Activated CD4-positive, alpha-beta T cell treated with anti-CD3 and anti-CD28 coated beads, Interleukin-2, amount 50 U/mL, for 4 hours (primary cell): ENCODE measurements around the gene KLHDC10.
A peak's percentile ranks its signal among the peaks of the same experiment; 100 is the strongest.
"Not testable (repeated sequence)": the region's sequence is repeated elsewhere in the genome, so short reads cannot be mapped to it uniquely, and the experiment has no call there.

Source experiments
- DNase-seq, 2 experiments: peaks; one replicate each; pipeline ENCODE4 v3.0.0-alpha.2; 2020

KLHDC10 gene, protein sequence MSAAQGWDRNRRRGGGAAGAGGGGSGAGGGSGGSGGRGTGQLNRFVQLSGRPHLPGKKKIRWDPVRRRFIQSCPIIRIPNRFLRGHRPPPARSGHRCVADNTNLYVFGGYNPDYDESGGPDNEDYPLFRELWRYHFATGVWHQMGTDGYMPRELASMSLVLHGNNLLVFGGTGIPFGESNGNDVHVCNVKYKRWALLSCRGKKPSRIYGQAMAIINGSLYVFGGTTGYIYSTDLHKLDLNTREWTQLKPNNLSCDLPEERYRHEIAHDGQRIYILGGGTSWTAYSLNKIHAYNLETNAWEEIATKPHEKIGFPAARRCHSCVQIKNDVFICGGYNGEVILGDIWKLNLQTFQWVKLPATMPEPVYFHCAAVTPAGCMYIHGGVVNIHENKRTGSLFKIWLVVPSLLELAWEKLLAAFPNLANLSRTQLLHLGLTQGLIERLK

DNA sequence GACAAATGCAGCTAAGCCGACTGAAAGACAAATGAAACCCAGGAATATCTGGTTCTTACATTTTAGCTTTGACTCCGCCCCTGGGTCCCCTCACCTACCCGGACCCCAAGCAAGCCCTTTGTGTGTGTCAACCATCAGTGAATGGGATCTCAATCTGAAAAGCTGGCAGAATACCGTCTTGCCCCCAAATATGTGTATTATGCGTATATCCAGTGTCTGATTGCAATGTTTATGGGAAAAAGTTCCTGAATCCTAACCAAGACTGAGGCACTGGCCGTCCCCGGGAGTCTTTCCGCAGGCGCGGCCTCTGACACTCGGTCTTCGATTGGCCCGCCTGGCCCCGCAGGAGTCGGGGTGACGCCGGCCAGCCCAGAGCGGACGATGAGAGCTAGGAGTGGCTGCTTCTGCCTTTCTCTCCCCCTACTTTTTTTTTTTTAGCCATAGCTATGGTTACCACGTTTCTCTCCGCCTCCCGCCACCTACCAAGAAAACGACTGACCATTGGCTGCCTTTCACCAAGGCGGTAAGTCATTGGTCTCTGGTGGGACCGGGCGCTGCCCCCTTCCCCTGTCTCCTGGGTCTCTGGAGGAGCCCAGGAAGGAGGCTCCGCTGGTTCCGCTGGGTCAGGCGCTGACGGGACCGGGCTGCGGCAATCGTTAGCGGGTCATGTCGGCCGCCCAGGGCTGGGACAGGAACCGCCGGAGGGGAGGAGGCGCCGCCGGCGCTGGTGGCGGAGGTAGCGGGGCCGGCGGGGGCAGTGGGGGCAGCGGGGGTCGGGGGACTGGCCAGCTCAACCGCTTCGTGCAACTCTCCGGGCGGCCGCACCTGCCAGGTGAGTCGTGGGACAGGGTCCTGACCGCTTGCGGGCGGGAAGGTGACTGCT, at the start of gene KLHDC10:
Gene KLHDC10 (plus strand): TSS at position 557 of the 883 bp plus-strand sequence. CDS start 110 bp downstream, at position 667.
- DNase-seq: peak; percentile 96 to 97

DNA sequence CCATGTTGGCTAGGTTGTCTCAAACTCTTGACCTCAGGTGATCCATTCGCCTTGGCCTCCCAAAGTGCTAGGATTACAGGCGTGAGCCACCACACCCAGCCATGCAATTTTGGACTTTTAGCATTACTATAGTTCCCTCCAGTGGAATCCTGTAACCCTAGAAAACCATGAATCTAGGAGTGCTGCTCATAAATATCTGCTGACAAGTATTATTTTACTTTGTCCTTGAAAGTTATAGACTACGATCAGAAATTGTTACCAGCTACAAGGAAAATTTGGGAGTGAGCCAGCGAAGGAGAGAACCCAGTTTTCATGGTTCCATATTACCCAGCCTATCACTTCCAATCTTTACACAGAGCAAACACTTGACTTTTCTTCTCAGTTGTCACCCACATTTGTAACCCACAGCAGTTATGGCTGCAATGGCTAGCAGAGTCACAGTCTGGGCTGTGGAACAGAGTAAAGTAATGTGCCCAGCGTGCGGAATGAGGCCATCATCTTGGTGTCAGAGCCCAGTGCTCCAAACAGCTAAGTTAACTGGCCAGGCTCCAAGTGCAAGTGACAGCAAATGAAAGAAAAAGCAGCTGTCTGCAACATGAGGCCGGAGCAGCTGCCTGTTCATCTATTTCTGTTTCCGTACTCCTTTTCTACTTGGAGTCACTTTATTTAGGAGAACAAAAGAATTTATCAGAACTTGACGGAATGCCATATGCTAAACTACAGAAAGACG, 49.1 kb upstream of the KLHDC10 start:
- no peak for DNase-seq

DNA sequence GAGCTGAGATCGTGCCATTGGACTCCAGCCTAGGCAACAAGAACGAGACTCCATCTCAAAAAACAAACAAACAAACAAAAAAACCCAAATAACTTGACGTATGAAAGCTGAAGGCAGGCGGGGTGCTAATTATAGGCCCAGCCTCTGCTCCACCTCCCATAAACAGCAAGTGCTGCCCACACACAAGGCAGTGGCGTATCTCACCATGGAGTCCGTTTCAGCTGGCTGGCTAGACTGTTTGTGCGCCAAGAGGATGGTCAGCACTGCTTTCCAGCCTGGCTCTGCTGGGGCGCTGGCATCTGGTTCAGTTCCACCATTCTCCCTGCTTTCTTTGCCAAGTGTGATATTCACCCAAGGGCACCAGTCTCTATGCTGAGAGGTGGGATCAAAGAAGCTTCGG, 48.2 kb upstream of the KLHDC10 start:
- DNase-seq: no peak

DNA sequence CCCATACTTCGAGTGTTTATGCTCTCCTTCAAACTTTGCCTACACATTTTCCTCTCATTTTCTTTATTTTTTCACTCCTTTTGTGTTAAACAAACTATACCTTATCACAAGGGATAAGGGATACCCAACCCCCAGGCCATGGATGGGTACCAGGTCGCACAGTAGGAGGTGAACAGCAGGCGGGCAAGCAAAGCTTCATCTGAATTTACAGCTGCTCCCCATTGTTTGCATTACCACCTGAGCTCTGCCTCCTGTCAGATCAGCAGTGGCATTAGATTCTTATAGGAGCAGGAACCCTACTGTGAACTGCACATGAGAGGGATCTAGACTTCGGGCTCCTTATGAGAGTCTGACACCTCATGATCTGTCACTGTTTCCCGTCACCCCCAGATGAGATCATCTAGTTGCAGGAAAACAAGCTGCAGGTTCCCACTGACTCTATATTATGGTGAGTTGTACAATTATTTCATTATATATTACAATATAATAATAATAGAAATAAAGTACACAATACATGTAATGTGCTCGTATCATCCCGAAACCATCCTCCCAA, 47.6 kb upstream of the KLHDC10 start:
- no peak for DNase-seq

DNA sequence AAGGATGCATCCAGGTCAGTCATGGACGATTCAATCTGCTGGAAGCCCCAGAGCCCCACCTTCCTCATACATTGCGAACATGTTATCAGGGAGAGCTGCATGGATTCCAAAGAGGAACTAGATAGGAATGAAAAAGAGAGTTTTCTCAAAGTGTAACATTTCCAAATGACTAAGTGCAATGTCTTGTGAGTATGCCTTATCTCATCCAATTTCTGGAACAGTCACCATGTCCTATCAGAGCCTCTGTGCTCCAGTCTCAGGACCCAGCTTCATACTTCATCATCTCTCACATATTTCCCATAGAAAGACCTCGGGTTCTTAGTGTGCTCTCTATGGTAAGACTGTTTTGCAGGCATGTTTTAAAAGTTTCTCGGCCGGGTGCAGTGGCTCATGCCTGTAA, 45.9 kb upstream of the KLHDC10 start:
- DNase-seq: no peak

DNA sequence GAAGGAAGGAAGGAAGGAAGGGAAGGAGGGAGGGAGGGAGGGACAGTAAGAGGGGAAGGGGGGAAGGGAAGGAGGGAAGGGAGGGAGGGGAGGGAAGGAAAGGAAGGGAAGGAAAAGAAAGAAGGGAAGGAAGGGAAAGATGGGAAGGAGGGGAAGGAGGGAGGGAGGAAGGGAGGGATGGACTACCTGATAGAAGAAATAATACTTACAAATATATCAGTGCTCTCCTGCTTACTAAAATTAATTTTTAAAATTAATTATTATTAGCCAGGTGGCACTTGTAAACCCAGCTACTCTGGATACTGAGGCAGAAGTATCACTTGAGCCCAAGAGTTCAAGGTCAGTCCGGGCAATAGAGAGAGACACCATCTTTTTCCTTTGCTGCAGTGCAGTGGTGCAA, 37.6 kb upstream of the KLHDC10 start:
- no peak for DNase-seq

DNA sequence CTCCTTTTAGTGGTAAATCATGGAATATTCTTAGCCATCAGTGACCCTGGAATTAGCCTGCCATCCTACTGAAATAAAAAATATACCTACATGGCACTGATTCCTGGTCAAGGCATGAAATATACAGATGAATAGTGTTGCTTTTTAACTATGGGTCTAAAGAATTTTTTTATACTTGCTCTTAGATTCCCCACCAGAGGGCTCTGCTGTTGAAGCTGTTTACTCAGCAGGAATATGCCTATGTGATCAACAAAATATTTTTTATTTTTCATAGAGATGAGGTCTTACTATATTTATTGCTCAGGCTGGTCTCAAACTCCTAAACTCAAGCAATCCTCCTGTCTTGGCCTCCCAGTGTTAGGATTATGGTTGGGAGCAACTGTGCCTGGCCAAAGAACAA, 32.6 kb upstream of the KLHDC10 start:
- DNase-seq: no peak

DNA sequence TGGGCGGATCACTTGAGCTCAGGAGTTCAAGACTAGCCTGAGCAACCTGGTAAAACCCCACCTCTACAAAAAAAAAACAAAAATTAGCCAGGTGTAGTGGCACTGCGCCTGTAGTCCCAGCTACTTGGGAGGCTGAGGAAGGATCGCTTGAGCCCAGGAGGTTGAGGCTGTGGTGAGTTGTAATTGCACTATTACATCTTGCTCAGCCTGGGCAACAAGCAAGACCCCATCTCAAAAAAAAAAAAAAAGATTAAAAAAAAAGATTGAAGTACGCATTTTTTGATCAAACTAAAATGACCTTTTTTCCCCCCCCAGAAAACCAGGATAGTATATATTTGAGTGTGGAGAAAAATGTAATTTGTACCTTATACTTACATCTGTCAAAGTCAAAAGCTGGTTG, 29.8 kb upstream of the KLHDC10 start:
- no peak for DNase-seq

DNA sequence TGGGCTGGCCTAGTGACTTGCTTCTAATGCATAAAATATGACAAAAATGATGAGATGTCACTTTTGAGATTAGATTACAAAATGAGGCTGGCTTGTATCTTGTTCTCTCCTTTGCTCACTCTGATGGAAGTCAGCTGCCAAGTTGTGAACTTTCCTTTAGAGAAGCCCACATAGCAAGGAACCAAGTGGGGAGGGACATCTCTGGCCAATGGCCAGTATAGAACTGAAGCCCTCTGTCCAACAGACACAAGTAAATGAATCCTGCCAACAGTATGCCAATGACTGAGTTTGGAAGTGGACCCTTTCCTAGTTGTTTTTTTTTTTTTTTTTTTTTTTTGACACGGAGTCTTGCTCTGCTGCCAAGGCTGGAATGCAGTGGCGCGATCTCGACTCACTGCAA, 22.5 kb upstream of the KLHDC10 start:
- DNase-seq: no peak

DNA sequence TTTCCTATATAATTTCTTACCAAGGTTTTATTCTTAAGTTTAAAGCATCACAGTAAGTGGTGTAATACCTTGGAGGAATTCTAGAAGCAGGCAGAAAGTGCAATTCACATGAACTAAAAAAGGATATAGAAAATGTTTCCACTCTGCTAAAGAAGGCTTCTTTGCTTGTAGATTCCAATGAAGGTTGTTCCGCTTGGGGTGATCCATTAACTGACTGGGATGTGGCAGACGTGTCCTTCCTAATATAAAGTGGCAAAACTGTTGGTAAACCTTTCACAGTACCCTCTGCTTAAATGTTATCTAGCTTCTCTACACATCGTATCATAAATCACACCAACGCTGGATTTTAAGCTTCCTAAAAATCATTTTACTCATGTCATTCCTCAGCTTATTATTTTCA, 21.4 kb upstream of the KLHDC10 start:
- DNase-seq: no peak

DNA sequence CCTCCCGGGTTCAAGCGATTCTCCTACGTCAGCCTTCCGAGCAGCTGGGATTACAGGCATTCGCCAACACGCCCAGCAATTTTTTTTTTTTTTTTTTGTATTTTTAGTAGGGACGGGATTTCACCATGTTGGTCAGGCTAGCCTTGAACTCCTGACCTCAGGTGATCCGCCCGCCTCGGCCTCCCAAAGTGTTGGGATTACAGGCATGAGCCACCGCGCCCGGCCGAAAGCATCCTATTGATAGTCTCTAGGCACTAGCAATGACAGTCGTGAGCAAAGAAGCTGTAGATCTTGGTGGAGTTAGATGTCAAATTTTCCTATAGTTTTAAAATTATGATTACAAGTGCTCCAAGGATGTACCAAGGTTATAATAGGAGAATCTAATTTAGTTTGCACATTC, 18.1 kb upstream of the KLHDC10 start:
- DNase-seq: not testable (repeated sequence)

DNA sequence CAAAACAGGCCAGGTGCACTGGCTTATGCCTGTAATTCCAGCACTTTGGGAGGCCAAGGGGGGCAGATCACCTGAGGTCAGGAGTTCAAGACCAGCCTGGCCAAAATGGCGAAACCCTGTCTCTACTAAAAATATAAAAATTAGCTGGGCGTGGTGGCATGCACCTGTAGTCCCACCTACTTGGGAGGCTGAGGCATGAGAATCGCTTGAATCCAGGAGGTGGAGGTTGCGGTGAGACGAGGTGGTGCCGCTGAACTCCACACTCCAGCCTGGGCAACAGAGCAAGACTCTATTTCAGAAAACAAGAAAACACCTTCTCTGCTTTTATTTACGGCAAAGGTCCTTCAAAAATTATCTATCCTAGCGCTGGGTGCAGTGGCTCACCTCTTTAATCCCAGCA, 15.1 kb upstream of the KLHDC10 start:
- not testable (repeated sequence) for DNase-seq

DNA sequence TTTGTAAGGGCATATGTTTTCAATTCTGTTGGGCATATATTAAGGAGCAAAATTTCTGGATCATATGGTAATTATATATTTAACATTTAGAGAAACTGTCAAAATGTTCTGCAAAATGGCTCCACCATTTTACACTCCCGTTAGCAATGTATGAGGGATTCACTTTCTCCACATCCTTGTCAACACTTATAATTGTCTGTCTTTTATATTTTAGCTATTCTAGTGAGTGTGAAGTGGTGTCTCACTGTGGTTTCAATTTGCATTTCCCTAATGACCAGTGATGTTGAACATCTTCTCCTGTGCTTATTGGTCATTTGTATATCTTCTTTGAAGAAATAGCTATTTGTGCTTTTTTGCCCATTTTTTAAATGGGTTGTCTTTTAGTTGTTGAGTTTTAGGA, 8.1 kb upstream of the KLHDC10 start:
- no peak for DNase-seq

DNA sequence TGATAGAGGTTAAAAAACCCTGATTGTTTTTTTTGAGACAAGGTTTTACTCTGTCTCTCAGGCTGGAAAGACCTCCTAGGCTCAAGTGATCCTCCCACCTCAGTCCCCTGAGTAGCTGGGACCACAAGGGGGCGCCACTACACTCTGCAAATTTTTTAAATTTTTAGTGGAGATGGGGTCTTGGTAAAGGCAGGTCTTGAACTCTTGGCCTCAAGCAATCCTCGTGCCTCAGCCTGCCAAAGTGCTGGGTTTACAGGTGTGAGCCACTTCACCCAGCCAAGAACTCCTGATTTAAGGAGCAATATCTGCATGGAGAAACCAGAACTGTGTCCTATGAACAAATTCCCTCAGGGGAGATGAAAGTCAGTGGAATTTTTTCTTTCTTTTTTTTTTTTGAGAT, 7.3 kb upstream of the KLHDC10 start:
- peak; percentile 62 to 68 for DNase-seq

DNA sequence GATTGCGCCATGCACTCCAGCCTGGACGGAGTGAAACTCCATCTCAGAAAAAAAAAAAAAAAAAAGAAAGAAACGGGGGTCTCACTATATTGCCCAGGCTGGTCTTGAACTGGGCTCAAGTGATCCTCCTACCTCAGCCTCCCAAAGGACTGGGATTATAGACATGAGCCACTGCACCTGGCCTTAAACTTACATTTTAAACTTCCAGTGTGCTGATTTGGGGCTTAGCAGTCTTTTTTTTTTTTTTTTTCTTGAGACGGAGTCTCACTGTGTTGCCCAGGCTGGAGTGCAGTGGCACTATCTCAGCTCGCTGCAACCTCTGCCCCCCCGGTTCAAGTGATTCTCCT, 5.8 kb upstream of the KLHDC10 start:
- DNase-seq: not testable (repeated sequence)

DNA sequence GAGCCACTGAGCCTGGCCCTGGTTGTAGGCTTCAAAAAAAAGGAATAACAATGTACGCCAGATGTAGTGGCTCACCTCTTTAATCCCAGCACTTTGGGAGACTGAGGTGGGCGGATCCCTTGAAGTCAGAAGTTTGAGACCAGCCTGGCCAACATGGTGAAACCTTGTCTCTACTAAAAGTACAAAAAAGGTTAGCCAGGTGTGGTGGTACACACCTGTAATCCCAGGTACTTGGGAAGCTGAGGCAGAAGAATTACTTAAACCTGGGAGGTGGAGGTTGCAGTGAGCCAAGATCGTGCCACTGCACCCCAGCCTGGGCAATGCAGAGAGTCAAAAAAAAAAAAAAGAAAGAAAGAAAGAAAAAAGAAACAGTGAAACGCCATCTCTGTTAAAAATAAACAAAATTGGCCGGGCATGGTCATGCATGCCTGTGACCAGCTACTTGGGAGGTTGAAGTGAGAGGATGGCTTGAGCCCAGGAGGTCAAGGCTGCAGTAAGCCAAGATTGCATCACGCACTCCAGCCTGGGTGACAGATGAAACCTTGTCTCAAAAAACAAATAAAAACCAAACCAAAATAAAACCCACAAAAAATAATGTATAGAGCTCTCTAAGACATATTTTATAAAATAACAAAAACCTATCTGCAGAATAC, 4.7 kb upstream of the KLHDC10 start:
- no peak for DNase-seq

DNA sequence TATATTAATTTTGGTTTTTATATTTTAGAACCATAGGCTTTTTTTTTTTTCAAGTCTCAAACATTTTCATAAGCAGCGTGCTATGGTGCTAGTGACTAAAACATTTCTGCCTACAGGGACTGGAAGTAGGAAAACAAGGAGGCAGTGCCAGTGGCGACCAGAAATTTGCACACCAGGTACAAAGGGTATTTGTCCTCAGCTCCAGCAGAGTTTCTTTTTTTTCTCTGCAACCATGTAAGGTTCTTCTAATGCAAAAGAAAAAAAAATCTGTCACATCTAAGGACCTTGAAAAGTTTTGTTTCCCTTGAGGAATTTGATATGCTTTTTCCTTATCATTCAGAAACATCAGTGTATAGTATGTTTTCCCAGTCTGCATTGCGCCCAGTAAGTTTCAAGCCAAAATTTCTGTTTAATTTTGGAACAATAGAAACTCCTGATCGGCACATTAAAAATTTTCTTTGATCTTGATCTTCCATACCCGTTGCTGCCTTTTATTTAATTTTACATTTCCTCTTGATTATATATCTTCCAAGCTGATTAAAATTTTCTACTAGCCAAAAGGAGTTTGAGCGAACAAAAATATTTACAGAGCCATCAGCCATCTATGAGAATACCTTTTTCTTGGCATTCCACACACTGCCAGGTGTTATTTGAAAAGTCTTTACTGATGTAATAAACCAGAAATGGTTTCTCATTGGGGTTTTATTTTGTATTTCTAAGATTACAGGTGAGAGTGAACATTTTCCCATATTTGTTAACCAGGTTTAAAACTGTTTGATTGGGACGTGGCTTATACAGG, 956 bp upstream of the KLHDC10 start:
- no peak for DNase-seq

DNA sequence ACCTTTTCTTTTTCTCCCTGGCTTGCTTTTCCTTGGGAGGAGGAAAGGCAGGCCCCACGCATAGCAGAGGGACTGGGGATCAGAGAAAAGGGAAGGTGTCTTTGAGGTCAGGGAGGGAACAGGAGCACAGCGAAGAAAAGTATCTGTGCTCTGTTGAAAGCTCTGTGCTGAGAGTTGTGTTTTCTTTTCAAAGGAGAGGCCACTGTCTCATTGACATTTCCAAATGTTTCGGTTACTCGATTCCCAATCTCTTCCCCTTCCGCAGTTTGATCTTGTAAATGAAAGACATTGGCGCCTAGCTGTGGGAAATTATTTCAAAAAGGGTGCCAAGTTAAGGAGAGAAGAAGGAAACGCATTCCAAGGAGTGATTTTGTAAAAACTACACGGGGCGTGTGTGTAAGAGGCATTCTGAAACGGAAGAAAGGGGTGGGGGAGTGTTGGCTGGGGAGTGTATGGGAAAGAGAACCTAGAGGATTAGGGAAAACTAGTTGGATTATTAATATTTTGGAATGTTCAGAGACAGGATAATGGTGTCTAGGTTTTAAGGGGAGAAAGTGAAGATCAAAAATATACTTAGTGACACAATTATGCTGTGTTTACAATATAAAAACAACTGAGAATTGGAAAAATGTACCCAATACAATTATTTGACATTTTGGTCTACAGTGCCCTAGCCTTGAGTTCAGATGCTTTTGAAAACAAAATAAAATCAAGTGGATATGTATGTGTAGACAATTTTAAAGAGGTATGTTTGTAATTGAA, 708 bp downstream of the KLHDC10 start:
- DNase-seq: no peak

DNA sequence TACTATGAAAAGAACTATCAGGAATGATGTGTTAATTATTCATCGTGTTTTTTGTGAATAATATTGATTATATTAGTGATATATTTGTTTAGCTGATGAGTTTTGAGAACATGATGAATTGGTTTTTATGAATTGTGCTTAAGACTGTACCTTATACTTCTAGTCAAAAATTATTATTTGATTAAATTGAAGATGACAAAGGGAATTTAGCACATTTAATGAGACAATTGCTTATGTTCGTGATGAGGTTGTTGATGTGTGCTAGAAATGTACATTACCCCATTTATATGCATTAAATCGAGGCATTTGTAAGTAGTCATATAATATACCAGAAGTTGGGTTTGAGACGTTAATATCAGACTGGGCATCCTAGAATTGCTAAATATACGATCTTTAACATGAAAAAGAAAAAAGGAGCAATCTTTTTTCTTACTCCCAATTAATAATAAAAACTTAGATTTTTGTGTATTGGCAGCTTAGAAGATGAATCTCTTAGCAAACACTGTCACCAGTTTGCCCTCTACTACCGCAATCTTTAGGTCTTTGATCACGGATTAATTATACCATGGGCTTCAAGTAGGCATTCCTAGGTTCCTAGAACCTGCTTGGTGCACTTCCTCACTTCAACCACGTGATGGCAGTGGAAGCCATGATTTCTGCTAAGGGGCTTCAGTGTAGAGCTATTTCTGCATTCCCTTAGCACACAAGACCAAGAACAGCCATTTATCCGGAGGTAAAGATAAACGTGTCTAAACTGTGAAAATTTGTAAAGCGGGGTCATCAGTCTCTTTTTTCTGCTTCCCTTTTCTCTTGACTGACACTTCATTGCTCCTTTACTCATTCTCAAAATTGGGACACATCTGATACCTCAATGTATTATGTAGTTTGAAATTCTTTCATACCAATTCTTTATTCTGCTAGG, 1.6 kb downstream of the KLHDC10 start:
- peak; percentile 40 to 44 for DNase-seq
